ENCODE data around the gene COL24A1. TPM values are rescaled to one million over a fixed set of nuclear protein-coding genes. Genes with fewer than 3 reads are reported as not detected.

COL24A1 gene
- total and polyA plus RNA-seq, 12 donors, result 0.04 to 2.3 (median 0.54) TPM

DNA sequence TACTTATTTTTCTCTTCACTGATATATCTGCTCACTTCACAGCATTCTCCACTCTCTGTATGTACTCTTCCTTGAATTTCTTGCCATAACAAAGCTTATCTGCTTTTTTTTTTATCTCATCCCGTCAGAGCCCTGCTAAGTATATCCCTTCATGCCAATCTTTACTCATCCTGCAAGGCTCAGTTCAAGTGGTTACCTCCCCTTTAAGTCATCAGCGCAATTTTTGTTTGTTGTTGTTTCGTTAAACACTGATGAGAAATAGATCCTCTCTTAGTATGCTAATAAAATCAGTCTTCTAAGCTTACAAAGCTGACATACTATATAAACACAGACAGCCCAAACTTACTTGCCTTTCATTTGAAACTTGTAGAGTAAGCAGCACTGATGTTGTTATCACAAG is 17.8 kb downstream of the COL24A1 start:
- H3K27me3 ChIP-seq, result no peaks in the 10 kb centered on the region
- H3K9me3 ChIP-seq, result no peaks in the 10 kb centered on the region
- peaks cover 0 to 5% (median 0%) of the 10 kb centered on the region in 9 donors for H3K4me1 ChIP-seq
- intact Hi-C loops (cut with DNase I), result loop anchor here in 1 of 10 donors (10.0 kb wide), 1 partner anchor 84 kb away; no protein-coding TSS in a partner anchor
- WGBS, 2 donors, result 48 to 49% methylated on average over 3 of the region's 3 CpGs
- DNase-seq, result no peak
- TF ChIP-seq, protein P1, sequence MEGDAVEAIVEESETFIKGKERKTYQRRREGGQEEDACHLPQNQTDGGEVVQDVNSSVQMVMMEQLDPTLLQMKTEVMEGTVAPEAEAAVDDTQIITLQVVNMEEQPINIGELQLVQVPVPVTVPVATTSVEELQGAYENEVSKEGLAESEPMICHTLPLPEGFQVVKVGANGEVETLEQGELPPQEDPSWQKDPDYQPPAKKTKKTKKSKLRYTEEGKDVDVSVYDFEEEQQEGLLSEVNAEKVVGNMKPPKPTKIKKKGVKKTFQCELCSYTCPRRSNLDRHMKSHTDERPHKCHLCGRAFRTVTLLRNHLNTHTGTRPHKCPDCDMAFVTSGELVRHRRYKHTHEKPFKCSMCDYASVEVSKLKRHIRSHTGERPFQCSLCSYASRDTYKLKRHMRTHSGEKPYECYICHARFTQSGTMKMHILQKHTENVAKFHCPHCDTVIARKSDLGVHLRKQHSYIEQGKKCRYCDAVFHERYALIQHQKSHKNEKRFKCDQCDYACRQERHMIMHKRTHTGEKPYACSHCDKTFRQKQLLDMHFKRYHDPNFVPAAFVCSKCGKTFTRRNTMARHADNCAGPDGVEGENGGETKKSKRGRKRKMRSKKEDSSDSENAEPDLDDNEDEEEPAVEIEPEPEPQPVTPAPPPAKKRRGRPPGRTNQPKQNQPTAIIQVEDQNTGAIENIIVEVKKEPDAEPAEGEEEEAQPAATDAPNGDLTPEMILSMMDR (IDR thresholded peaks at IDR 0.05), result no peak
- no peak for ATAC-seq
- H3K27ac ChIP-seq, result no peak overlapping the region
- no peak overlapping the region for H3K4me3 ChIP-seq
- H3K36me3 ChIP-seq, result no peaks in the 10 kb centered on the region

DNA sequence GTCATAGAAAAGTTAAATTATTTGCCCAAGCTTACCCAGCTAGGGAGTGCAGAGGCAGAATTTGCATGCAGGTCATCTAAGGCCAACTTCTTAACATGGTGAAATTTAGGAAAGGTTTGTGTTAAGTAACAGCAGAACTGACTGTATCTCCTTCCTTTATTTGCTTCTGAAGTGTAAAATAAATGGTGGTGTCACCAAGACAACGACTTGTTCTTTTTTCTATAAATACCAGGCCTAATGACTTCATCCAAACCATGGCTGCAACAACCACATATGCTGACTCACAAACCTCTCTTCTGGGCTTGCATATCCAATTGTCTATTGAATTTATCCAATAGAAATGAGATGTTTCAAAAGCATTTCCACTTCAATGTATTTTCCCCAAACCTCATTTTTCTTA is 19.1 kb downstream of the COL24A1 start:
- Histone ChIP-seq H3K36me3 (no peaks in the 10 kb centered on the region), H3K27me3 (no peaks in the 10 kb centered on the region), H3K9me3 (peaks cover 0 to 1% (median 0%) of the 10 kb centered on the region in 11 donors), H3K4me3 (no peak overlapping the region), H3K27ac (no peak overlapping the region), H3K4me1 (peaks cover 0 to 5% (median 0%) of the 10 kb centered on the region in 9 donors)
- TF ChIP-seq, protein P1 (IDR thresholded peaks at IDR 0.05), result no peak
- intact Hi-C loops (cut with DNase I), result loop anchor here in 1 of 10 donors (10.0 kb wide), 1 partner anchor 83 kb away; no protein-coding TSS in a partner anchor
- ATAC-seq, result no peak
- 36% methylated on average over 1 of the region's 1 CpG for WGBS, 2 donors
- DNase-seq, result no peak

DNA sequence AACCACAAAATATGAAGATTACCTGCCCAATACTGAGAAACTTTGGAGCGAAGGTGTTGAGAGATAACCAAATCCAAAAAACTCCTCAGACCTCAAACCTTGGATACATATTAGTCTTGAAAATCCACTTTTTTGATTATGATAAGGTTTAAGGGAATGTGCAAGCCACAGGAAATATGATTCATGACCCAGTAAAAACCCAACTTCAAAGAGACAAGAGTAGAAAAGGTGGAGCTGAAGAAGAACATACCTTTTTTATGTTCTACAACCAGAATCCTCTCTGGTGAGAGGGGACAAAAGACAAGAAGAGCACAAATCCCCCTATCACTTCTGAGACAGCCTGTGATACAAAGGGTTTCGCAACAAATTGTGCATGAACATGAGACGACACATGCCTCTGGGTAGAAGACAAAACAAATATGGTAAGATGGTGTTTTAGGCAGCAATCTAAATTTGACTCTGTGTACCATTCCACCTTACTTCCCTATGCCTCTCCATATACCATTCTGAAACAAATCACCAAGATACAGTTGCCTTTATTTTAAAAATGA is 37.3 kb downstream of the COL24A1 start:
- WGBS, 2 donors, result 89 to 92% methylated on average over 3 of the region's 3 CpGs
- Histone ChIP-seq H3K36me3 (no peaks in the 10 kb centered on the region), H3K27me3 (no peaks in the 10 kb centered on the region), H3K27ac (no peak overlapping the region), H3K4me3 (no peak overlapping the region), H3K9me3 (peaks cover 0 to 15% (median 0%) of the 10 kb centered on the region in 11 donors), H3K4me1 (no peaks in the 10 kb centered on the region)
- TF ChIP-seq, protein P1 (IDR thresholded peaks at IDR 0.05), result no peak
- intact Hi-C loops (cut with DNase I), result no loop called here
- ATAC-seq (no peak), DNase-seq (no peak)

GRCh38 chr1:86114816-86115400 is 41.7 kb downstream of the COL24A1 start:
- Histone ChIP-seq H3K4me3 (no peak overlapping the region), H3K36me3 (no peaks in the 10 kb centered on the region), H3K27me3 (no peaks in the 10 kb centered on the region), H3K4me1 (no peaks in the 10 kb centered on the region), H3K9me3 (peaks cover 0 to 14% (median 0%) of the 10 kb centered on the region in 11 donors), H3K27ac (no peak overlapping the region)
- DNase-seq (no peak), ATAC-seq (no peak)
- intact Hi-C loops (cut with DNase I), result no loop called here
- WGBS, 2 donors, result 60 to 76% methylated on average over 4 of the region's 4 CpGs
- TF ChIP-seq, protein P1 (IDR thresholded peaks at IDR 0.05), result no peak

Data from heart right ventricle (tissue), 16 donors.